Urinary bladder (tissue), 4 donors: ENCODE measurements around the gene RHOA. TPM values are rescaled to one million over a fixed set of nuclear protein-coding genes. Genes with fewer than 3 reads are reported as not detected.
"Not testable (repeated sequence)": the region's sequence is repeated elsewhere in the genome, so short reads cannot be mapped to it uniquely, and the experiment has no call there.

Source experiments
- DNase-seq: peaks from one replicate; pipeline ENCODE4 v3.0.0-alpha.2; 2015; ENCODE audit errors: extremely low spot score
- H3K27ac ChIP-seq: one replicate; pipeline ENCODE4 v1.5.1; 2013; ENCODE audit warnings: low read depth, mild to moderate bottlenecking, moderate library complexity
- H3K36me3 ChIP-seq: one replicate; pipeline ENCODE4 v1.6.1; 2013; ENCODE audit warnings: mild to moderate bottlenecking, moderate library complexity; ENCODE audit not compliant: insufficient read depth
- H3K4me1 ChIP-seq: one replicate; pipeline ENCODE4 v1.6.1; 2013; ENCODE audit warnings: mild to moderate bottlenecking, moderate library complexity; ENCODE audit not compliant: insufficient read depth
- H3K4me3 ChIP-seq: one replicate; pipeline ENCODE4 v1.5.1; 2013; ENCODE audit warnings: low read depth, low read length
- WGBS: extraction: QIAGEN DNeasy Blood & Tissue Kit; methylation state at CpG from one replicate; pipeline ENCODE4 v1.1.7; 2013; 5-methylcytosine and 5-hydroxymethylcytosine counted together
- polyA plus RNA-seq: library from polyadenylated mRNA; stranded (reverse); fragments of 200-250 nt; gene quantifications from one replicate; pipeline ENCODE4 v1.2.3, GENCODE V29; 2013
- total RNA-seq: library from RNA; depleted of rRNA; stranded (reverse); fragments of >200 nt; gene quantifications from one replicate; pipeline ENCODE4 v1.2.3, GENCODE V29; 2014
- donor health status: healthy with polysubstance abuse.
- donor health status: healthy.

Gene RHOA
- total and polyA plus RNA-seq, 2 donors, result 308 to 451 TPM

- WGBS, result 96% methylated on average over 5 of the region's 5 CpGs
These were observed 7.9 kb downstream of the RHOA start for GRCh38 chr3:49403891-49404290.

GRCh38 chr3:49401766-49402165 is 10.0 kb downstream of the RHOA start:
- Histone ChIP-seq H3K36me3 (peaks cover 2% of the 10 kb centered on the region), H3K4me1 (peaks cover 1% of the 10 kb centered on the region), H3K27ac (no peak overlapping the region), H3K4me3 (no peak overlapping the region)
- 64% methylated on average over 2 of the region's 2 CpGs for WGBS
- no peak for DNase-seq

More at GRCh38 chr3:49403891-49404290, 7.9 kb downstream of the RHOA start:
- no peak for DNase-seq
- H3K4me3 ChIP-seq, result no peak overlapping the region
- peaks cover 2% of the 10 kb centered on the region for H3K36me3 ChIP-seq
- H3K27ac ChIP-seq, result no peak overlapping the region
- H3K4me1 ChIP-seq, result peaks cover 1% of the 10 kb centered on the region

- WGBS, result 97% methylated on average over 3 of the region's 3 CpGs
- no peak overlapping the region for H3K27ac ChIP-seq
These were observed 12.3 kb downstream of the RHOA start for GRCh38 chr3:49399461-49399860.

GRCh38 chr3:49397470-49397869 is 14.3 kb downstream of the RHOA start:
- Histone ChIP-seq H3K4me1 (no peaks in the 10 kb centered on the region), H3K4me3 (no peak overlapping the region)
- WGBS, result 55% methylated on average over 4 of the region's 4 CpGs

More at GRCh38 chr3:49399461-49399860, 12.3 kb downstream of the RHOA start:
- Histone ChIP-seq H3K4me3 (no peak overlapping the region), H3K36me3 (peaks cover 2% of the 10 kb centered on the region), H3K4me1 (peaks cover 1% of the 10 kb centered on the region)
- no peak for DNase-seq

GRCh38 chr3:49391310-49391709 is 20.5 kb downstream of the RHOA start:
- not testable (repeated sequence) for H3K36me3 ChIP-seq, H3K4me3 ChIP-seq, DNase-seq, H3K4me1 ChIP-seq, H3K27ac ChIP-seq
- 94% methylated on average over 10 of the region's 10 CpGs for WGBS

More at GRCh38 chr3:49397470-49397869, 14.3 kb downstream of the RHOA start:
- no peak for DNase-seq
- no peak overlapping the region for H3K27ac ChIP-seq
- peaks cover 2% of the 10 kb centered on the region for H3K36me3 ChIP-seq

GRCh38 chr3:49389297-49389696 is 22.5 kb downstream of the RHOA start:
- Histone ChIP-seq H3K4me1 (peaks cover 1% of the 10 kb centered on the region), H3K27ac (no peak overlapping the region), H3K36me3 (no peaks in the 10 kb centered on the region), H3K4me3 (no peak overlapping the region)
- no peak for DNase-seq
- WGBS, result 98% methylated on average over 6 of the region's 6 CpGs

- DNase-seq, result no peak
- no peak overlapping the region for H3K4me3 ChIP-seq
- WGBS, result 90% methylated on average over 1 of the region's 1 CpG
- no peak overlapping the region for H3K27ac ChIP-seq
- peaks cover 1% of the 10 kb centered on the region for H3K4me1 ChIP-seq
- no peaks in the 10 kb centered on the region for H3K36me3 ChIP-seq
These were observed 23.4 kb downstream of the RHOA start for GRCh38 chr3:49388289-49388820.

GRCh38 chr3:49387721-49388120 is 24.1 kb downstream of the RHOA start:
- Histone ChIP-seq H3K36me3 (no peaks in the 10 kb centered on the region), H3K27ac (no peak overlapping the region), H3K4me3 (no peak overlapping the region), H3K4me1 (peaks cover 1% of the 10 kb centered on the region)
- no peak for DNase-seq
- 95% methylated on average over 2 of the region's 2 CpGs for WGBS

- Histone ChIP-seq H3K4me3 (no peak overlapping the region), H3K36me3 (no peaks in the 10 kb centered on the region), H3K4me1 (peaks cover 1% of the 10 kb centered on the region), H3K27ac (no peak overlapping the region)
- WGBS, result 81% methylated on average over 11 of the region's 11 CpGs
- no peak for DNase-seq
These were observed 25.6 kb downstream of the RHOA start for GRCh38 chr3:49386056-49386756.

GRCh38 chr3:49385617-49386016 is 26.2 kb downstream of the RHOA start:
- WGBS, result 90% methylated on average over 1 of the region's 1 CpG

GRCh38 chr3:49383387-49383786 is 28.4 kb downstream of the RHOA start:
- Histone ChIP-seq H3K36me3 (no peaks in the 10 kb centered on the region), H3K4me3 (no peak overlapping the region), H3K27ac (no peak overlapping the region), H3K4me1 (peaks cover 1% of the 10 kb centered on the region)
- no peak for DNase-seq
- 59% methylated on average over 5 of the region's 5 CpGs for WGBS

More at GRCh38 chr3:49385617-49386016, 26.2 kb downstream of the RHOA start:
- Histone ChIP-seq H3K4me3 (no peak overlapping the region), H3K27ac (no peak overlapping the region), H3K36me3 (no peaks in the 10 kb centered on the region), H3K4me1 (peaks cover 1% of the 10 kb centered on the region)
- DNase-seq, result no peak

- H3K4me1 ChIP-seq, result no peaks in the 10 kb centered on the region
- H3K36me3 ChIP-seq, result no peaks in the 10 kb centered on the region
- no peak for DNase-seq
- no peak overlapping the region for H3K27ac ChIP-seq
- WGBS, result 67% methylated on average over 11 of the region's 11 CpGs
- H3K4me3 ChIP-seq, result no peak overlapping the region
These were observed 33.4 kb downstream of the RHOA start for GRCh38 chr3:49378249-49378895.

- H3K27ac ChIP-seq, result no peak overlapping the region
- no peaks in the 10 kb centered on the region for H3K36me3 ChIP-seq
- H3K4me1 ChIP-seq, result no peaks in the 10 kb centered on the region
- no peak overlapping the region for H3K4me3 ChIP-seq
- 93% methylated on average over 1 of the region's 1 CpG for WGBS
- DNase-seq, result no peak
These were observed 34.3 kb downstream of the RHOA start for GRCh38 chr3:49377483-49377882.

GRCh38 chr3:49371946-49372345 is 39.8 kb downstream of the RHOA start:
- H3K27ac ChIP-seq, result no peak overlapping the region
- no peaks in the 10 kb centered on the region for H3K4me1 ChIP-seq
- DNase-seq, result no peak
- H3K36me3 ChIP-seq, result peaks cover 4% of the 10 kb centered on the region
- H3K4me3 ChIP-seq, result no peak overlapping the region
